ENCODE results near the gene PCDH11X.
"Not testable (repeated sequence)": the region's sequence is repeated elsewhere in the genome, so short reads cannot be mapped to it uniquely, and the experiment has no call there.

Gene PCDH11X

DNA sequence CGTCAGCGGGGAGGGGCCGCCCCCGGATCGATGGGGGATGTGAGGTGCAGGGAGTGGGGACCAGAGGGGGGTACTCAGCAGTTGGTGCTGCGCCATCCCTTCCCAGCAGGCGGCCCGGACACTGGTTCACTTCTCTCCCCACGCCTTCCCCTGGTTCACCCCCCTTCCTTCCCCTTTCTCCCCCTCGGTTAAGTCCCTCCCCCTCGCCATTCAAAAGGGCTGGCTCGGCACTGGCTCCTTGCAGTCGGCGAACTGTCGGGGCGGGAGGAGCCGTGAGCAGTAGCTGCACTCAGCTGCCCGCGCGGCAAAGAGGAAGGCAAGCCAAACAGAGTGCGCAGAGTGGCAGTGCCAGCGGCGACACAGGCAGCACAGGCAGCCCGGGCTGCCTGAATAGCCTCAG is at the start of gene PCDH11X:
TSS of gene PCDH11X (plus strand) at position 241 of the 400 bp plus-strand sequence. CDS start 56,130 bp downstream, outside the sequence.
- DNase-seq = not testable (repeated sequence)

GRCh38 chrX:91747446-91747845 is 31.7 kb upstream of the PCDH11X start:
- not testable (repeated sequence) for DNase-seq

DNA sequence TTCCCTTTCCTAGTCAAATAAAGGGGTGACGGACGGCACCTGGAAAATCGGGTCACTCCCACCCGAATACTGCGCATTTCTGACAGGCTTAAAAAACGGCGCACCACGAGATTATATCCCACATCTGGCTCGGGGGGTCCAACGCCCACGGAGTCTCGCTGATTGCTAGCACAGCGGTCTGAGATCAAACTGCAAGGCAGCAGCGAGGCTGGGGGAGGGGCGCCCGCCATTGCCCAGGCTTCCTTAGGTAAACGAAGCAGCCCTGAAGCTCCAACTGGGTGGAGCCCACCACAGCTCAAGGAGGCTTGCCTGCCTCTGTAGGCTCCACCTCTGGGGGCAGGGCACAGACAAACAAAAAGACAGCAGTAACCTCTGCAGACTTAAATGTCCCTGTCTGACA is 26.2 kb upstream of the PCDH11X start:
- not testable (repeated sequence) for DNase-seq

- DNase-seq = not testable (repeated sequence)
These were observed 8.3 kb upstream of the PCDH11X start for GRCh38 chrX:91770619-91771488.

- DNase-seq = not testable (repeated sequence)
These were observed 5.2 kb upstream of the PCDH11X start for GRCh38 chrX:91773943-91774342.

DNA sequence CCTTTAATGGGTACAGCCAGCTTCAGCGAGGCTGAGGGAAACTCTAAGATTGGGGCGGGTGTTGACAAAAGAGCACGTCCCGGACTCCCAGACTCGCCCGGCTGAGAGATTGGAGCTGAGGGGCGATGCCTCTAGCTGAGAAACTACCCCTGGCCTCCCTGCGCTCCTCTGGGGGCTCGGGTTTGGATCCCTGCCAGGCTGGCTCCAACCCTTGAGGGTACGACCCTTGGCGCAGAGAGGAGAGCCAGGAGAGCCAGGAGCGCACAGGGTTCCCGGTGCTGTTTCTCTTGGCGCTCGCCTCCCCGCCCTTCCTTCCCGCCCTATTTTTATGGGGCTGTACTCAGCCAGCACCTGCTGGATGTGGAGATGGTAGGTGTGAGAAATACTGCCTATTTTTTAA is 833 bp downstream of the PCDH11X start:
- not testable (repeated sequence) for DNase-seq

DNA sequence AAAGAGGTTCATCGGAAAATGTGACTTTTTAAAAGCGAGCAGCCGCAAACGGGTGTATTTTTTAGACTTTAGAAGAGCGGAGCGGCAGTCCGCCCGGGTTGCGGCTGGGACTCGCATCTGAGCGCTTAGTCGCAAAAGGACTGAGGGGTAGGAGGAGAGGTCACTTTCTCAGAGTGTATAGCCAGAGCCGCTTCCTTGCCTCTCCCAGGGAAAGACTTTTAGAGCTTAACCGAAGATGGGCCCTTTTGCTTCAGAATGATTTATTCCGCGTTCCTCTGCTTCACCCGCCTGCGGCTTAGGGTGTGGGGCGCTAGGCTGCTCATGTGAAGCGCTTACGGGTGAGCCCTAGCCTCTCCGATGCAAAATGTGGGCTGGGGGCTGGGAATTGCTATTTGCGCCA is 1.5 kb downstream of the PCDH11X start:
- DNase-seq = not testable (repeated sequence)

GRCh38 chrX:91781553-91782298 is 2.6 kb downstream of the PCDH11X start:
- not testable (repeated sequence) for DNase-seq

GRCh38 chrX:91782825-91783224 is 3.6 kb downstream of the PCDH11X start:
- not testable (repeated sequence) for DNase-seq

DNA sequence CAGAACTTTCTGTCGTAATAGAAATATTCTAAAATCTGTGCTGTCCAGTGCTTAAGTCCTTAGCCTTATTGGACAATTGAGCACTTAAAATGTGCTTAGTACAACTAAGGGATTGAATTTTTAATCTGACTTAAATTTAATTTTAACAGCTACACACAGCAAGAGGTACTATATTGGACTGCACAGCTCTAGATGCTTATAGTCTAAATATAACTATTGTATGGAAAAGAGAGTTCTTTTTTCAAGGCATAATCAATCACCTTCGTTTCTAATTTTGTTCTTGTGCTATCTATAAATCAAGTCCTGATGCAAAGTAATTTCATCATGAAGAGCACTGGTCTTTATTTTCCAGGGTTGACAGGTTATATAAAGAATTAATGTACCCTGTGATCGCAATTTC is 38.4 kb downstream of the PCDH11X start:
- DNase-seq = not testable (repeated sequence)

GRCh38 chrX:91825321-91825720 is 46.1 kb downstream of the PCDH11X start:
- DNase-seq = not testable (repeated sequence)

Measured in fibroblast of upper back skin (primary cell).